ENCODE results near the gene CCDC197. TPM values are rescaled to one million over a fixed set of nuclear protein-coding genes. Genes with fewer than 3 reads are reported as not detected.
A peak's percentile ranks its signal among the peaks of the same experiment; 100 is the strongest.

CCDC197 gene
- total RNA-seq, 1 experiment from 2014 or later: not detected

DNA sequence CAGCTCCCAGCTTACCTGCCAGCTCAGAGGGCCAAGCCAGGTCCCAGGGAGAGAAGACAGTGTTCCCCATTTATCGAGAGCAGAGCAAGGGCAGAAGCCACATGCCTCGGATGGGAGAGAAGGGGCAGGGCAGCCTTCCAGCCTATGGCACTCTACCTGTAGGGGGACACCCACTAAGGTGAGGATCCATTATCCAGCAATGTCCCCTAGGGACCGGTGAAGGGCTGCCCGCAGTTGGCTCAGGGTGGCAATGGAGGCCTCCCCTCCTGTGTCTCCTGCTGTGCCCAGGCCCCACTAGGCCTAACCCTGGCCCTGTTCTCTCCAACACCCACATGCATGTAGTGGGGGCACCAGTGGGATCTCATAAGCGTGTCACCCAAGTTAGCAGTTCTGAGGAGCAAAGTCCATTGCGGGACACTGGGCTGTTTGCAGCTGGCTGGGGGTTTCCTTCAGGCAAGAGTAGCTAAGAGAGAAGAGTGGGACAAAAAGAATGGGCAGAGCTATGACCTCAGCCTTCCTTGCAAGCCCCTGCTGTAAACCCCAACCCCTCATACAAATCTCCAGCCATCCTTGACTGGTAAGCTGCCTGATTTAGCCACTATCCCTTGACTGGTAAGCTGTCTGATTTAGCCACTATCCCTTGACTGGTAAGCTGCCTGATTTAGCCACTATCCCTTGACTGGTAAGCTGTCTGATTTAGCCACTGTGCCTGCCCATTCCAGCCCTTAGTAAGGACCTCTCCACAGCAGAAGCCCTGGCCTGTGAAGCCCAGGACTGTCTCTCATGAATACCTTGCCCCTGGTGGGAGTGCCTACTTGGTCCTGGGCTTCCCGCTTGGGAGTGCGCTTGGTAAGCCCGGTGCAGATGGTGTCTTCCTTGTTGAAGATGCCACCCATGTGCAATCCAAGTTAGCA lies 15.5 kb upstream of the CCDC197 start:
- peaks cover 17 to 42% of the 10 kb centered on the region in 2 experiments for H3K4me1 Mint-ChIP-seq
- no peak overlapping the region for H2AK5ac ChIP-seq (ENCODE audit: insufficient read length, low read length)
- peaks cover 2% of the 10 kb centered on the region; the same call in 1 of the 2 replicates for H3K27me3 Mint-ChIP-seq (ENCODE audit: low read depth)
- H3K14ac ChIP-seq (ENCODE audit: insufficient read depth, low read length): no peak overlapping the region; the same call in 1 of the 2 replicates
- no peak overlapping the region for H2BK5ac ChIP-seq (ENCODE audit: insufficient read length, low read length)
- H3K4me1 ChIP-seq (ENCODE audit: insufficient read depth, low read length): no peaks in the 10 kb centered on the region
- no peak overlapping the region for H3K4ac ChIP-seq (ENCODE audit: low read depth, low read length)
- H3K36me3 Mint-ChIP-seq (ENCODE audit: insufficient read depth in 1 of 3, low read depth in 3 of 3): no peaks in the 10 kb centered on the region
- H2AFZ ChIP-seq (ENCODE audit: low read length): no peak overlapping the region
- no peak overlapping the region for H4K91ac ChIP-seq (ENCODE audit: insufficient read length, low read depth, low read length)
- no peak overlapping the region for H3K27ac Mint-ChIP-seq
- no peak overlapping the region for H2BK12ac ChIP-seq (ENCODE audit: insufficient read length, low read depth, low read length)
- no peak overlapping the region for H3K56ac ChIP-seq (ENCODE audit: insufficient read length, low read depth, low read length)
- H4K8ac ChIP-seq (replicated peaks; ENCODE audit: insufficient read length, low read depth, low read length): no peak overlapping the region
- no peak overlapping the region for H3K4me3 Mint-ChIP-seq
- H3K27ac ChIP-seq (ENCODE audit: insufficient read length, low read depth, low read length): no peak overlapping the region
- no peak overlapping the region for H3K4me2 ChIP-seq (ENCODE audit: insufficient read depth, insufficient read length, low read length)
- no CpG with 5 or more reads among the region's 9 CpGs for WGBS (ENCODE audit: extremely low coverage, insufficient read length, low lambda C conversion rate)
- no peaks in the 10 kb centered on the region for H4K20me1 ChIP-seq (ENCODE audit: control insufficient read depth, insufficient read depth, insufficient read length)
- H3K9me3 ChIP-seq (ENCODE audit: control insufficient read depth, low read depth, low read length): no peaks in the 10 kb centered on the region
- H2BK20ac ChIP-seq (ENCODE audit: low read depth, low read length, poor library complexity, severe bottlenecking): no peak overlapping the region
- no peak overlapping the region for H3K18ac ChIP-seq (ENCODE audit: insufficient read length, low read depth, low read length)
- no peaks in the 10 kb centered on the region for H3K79me1 ChIP-seq (ENCODE audit: insufficient read depth, low read depth, low read length, poor library complexity, severe bottlenecking)
- H3K27me3 ChIP-seq (ENCODE audit: insufficient read depth, low read length): no peaks in the 10 kb centered on the region
- no peak overlapping the region for H4K5ac ChIP-seq (ENCODE audit: insufficient read length, low read depth, low read length)
- no peak overlapping the region for H2BK120ac ChIP-seq (ENCODE audit: low read depth, low read length, poor library complexity, severe bottlenecking)
- no peak overlapping the region for H3K9ac ChIP-seq (ENCODE audit: extremely low read depth, insufficient read length, low read length)
- H3K9me3 Mint-ChIP-seq: no peaks in the 10 kb centered on the region; a peak in 2 of 5 replicates
- no peaks in the 10 kb centered on the region for H3K23me2 ChIP-seq (ENCODE audit: insufficient read length, low read depth, low read length, poor library complexity, severe bottlenecking)
- no peak overlapping the region for H3T11ph ChIP-seq (ENCODE audit: low read length)
- no peak for DNase-seq
- no peak overlapping the region for H2BK15ac ChIP-seq (ENCODE audit: low read depth, low read length)
- no peak overlapping the region for H3K23ac ChIP-seq (ENCODE audit: insufficient read length, low read depth, low read length)
- H3K79me2 ChIP-seq (ENCODE audit: insufficient read depth, low read length): no peaks in the 10 kb centered on the region
- peak; percentile 25; the same call in 1 of the 3 replicates for TF ChIP-seq CTCF (conservative IDR thresholded peaks at IDR 0.05)

Data from H9 (cell line).